Esophagus mucosa (tissue), 1 donor: Measurements from ENCODE around the gene MEDAG. TPM values are rescaled to one million over a fixed set of nuclear protein-coding genes. Genes with fewer than 3 reads are reported as not detected.

Experiments
- ATAC-seq: fragments of 200-7000 bp; cut with Tn5 transposase; one replicate; pipeline ENCODE4 v1.9.1; 2020
- total RNA-seq: library from RNA; stranded (reverse); gene quantifications from one replicate; pipeline ENCODE4 v1.2.4, GENCODE V29; 2023
- donor health status: DM: yes; HTN: yes; CAD: no.

The MEDAG gene
- total RNA-seq, 1 donor from 2014 or later, result 2.7 TPM

GRCh38 chr13:30959678-30960077, 53.6 kb downstream of the MEDAG start:
- ATAC-seq, result no peak

GRCh38 chr13:30963791-30964190, 57.7 kb downstream of the MEDAG start:
- ATAC-seq, result peak; percentile 80

- no peak for ATAC-seq
Observed at GRCh38 chr13:30965380-30965779, 59.3 kb downstream of the MEDAG start.

GRCh38 chr13:30966101-30966500, 60.0 kb downstream of the MEDAG start:
- no peak for ATAC-seq

DNA sequence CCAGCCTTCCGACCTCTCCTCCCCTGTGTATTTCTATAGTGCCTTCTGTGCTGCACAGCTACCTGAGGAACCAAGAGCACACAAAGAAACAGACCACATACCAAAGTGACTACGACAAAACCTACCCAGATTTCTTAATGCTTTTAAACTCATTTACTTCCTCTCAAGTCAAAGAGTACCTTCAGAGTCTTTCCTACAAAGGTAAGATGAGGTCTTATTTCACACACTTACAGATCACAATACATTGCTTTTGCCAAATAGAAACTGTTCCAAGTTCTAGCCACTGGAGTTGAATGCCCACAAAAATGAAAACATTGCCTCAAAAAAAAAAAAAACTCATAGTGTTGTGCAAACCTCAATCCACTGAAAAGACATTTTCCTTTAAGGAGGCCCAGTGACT, 62.8 kb downstream of the MEDAG start:
- no peak for ATAC-seq

- no peak for ATAC-seq
Observed at GRCh38 chr13:30971575-30971974, 65.5 kb downstream of the MEDAG start.

- no peak for ATAC-seq
Observed at GRCh38 chr13:30972888-30973377, 66.9 kb downstream of the MEDAG start.

DNA sequence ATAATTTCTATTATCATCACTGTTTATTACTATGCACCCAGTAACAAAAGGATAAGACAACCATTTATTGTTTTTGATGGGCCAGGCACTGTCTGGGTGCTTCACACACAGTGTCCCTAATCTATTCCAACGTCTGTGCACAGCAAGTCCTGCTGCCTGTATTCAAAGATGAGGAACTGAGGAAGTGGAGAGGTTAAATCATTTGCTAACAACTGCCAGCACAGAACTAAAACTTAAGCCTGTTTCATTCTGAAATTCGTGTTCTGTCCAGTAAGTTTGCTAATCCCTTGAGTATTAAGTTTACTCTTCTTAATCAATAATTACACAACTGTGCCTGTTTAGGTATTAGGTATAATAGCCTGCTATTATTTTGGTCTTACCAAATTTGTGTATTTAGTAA, 68.3 kb downstream of the MEDAG start:
- ATAC-seq, result no peak

Other genes starting within 250 kb of the MEDAG start
- gene ALOX5AP, start 170.7 kb upstream of the MEDAG start, total RNA-seq, result 3.1 TPM
- gene TEX26, start 26.4 kb downstream of the MEDAG start, total RNA-seq, result not detected